Measurements from ENCODE around the gene RPS6KA4. TPM values are rescaled to one million over a fixed set of nuclear protein-coding genes. Genes with fewer than 3 reads are reported as not detected.

Gene RPS6KA4
- total and polyA plus RNA-seq, 2 of the 13 experiments (the other 11 are each of a cell fraction or from before 2014, with no cell fraction given), result 8.9 to 14.2 TPM

DNA sequence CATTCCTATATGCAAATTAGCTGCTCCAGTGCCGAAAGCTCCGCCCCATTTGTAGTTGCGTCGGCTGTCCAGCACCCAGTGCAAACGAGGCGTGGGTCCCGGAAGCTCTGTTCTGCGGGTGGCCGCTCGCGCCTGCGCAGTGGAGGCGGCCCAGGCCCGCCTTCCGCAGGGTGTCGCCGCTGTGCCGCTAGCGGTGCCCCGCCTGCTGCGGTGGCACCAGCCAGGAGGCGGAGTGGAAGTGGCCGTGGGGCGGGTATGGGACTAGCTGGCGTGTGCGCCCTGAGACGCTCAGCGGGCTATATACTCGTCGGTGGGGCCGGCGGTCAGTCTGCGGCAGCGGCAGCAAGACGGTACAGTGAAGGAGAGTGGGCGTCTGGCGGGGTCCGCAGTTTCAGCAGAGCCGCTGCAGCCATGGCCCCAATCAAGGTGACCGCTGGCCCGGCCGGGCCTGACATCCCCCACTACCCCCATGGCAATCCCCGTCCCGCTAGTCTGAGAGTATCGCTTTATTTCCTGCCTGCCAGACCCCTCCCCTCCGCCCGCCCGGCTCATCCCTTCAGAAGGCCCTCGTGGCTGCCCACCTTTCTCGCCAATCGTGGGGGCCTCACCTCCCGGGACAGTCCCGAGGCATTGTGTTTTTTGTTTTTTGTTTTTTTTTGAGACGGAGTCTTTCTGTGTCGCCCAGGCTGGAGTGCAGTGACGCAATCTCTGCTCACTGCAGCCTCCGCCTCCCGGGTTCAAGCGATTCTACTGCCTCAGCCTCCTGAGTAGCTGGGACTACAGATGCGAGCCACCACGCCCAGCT is 40.8 kb upstream of the RPS6KA4 start, which contains the start of gene PRDX5 (continued):
- no peak for TF ChIP-seq ZNF124 (CRISPR knock-in tag; IDR thresholded peaks at IDR 0.05)
- no peak for TF ChIP-seq CHD2 (IDR thresholded peaks at IDR 0.05; ENCODE audit: low read depth, low read length)
- TF ChIP-seq FOXC1 (CRISPR knock-in tag; IDR thresholded peaks at IDR 0.05; ENCODE audit: borderline replicate concordance), result peak; percentile 76
- TF ChIP-seq FOXM1 (CRISPR knock-in tag; IDR thresholded peaks at IDR 0.05), result 0 out of 2 replicates have a peak, but pooled peaks have one; percentile 21
- TF ChIP-seq, protein P1, sequence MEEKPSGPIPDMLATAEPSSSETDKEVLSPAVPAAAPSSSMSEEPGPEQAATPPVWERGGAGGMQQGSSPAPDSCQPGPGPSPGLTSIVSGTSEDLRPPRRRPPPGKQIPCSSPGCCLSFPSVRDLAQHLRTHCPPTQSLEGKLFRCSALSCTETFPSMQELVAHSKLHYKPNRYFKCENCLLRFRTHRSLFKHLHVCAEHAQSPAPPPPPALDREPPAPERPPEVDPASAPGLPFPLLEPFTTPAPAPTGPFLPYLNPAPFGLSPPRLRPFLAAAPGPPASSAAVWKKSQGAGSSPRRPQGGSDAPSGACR (CRISPR knock-in tag; IDR thresholded peaks at IDR 0.05), result peak; percentile 77; the same call in 1 of the 2 replicates
- TF ChIP-seq, protein P2, sequence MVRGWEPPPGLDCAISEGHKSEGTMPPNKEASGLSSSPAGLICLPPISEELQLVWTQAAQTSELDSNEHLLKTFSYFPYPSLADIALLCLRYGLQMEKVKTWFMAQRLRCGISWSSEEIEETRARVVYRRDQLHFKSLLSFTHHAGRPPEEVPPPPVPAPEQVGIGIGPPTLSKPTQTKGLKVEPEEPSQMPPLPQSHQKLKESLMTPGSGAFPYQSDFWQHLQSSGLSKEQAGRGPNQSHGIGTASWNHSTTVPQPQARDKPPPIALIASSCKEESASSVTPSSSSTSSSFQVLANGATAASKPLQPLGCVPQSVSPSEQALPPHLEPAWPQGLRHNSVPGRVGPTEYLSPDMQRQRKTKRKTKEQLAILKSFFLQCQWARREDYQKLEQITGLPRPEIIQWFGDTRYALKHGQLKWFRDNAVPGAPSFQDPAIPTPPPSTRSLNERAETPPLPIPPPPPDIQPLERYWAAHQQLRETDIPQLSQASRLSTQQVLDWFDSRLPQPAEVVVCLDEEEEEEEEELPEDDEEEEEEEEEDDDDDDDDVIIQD (CRISPR knock-in tag; IDR thresholded peaks at IDR 0.05; ENCODE audit: low read depth), result no peak
- no peak for TF ChIP-seq PHB2 (IDR thresholded peaks at IDR 0.05; ENCODE audit: partially characterized antibody)
- no peak for TF ChIP-seq NFYC (CRISPR knock-in tag; IDR thresholded peaks at IDR 0.05)
- TF ChIP-seq, protein P3, sequence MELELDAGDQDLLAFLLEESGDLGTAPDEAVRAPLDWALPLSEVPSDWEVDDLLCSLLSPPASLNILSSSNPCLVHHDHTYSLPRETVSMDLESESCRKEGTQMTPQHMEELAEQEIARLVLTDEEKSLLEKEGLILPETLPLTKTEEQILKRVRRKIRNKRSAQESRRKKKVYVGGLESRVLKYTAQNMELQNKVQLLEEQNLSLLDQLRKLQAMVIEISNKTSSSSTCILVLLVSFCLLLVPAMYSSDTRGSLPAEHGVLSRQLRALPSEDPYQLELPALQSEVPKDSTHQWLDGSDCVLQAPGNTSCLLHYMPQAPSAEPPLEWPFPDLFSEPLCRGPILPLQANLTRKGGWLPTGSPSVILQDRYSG (CRISPR knock-in tag; IDR thresholded peaks at IDR 0.05), result peak; percentile 45; the same call in 1 of the 2 replicates
- TF ChIP-seq, protein P4, sequence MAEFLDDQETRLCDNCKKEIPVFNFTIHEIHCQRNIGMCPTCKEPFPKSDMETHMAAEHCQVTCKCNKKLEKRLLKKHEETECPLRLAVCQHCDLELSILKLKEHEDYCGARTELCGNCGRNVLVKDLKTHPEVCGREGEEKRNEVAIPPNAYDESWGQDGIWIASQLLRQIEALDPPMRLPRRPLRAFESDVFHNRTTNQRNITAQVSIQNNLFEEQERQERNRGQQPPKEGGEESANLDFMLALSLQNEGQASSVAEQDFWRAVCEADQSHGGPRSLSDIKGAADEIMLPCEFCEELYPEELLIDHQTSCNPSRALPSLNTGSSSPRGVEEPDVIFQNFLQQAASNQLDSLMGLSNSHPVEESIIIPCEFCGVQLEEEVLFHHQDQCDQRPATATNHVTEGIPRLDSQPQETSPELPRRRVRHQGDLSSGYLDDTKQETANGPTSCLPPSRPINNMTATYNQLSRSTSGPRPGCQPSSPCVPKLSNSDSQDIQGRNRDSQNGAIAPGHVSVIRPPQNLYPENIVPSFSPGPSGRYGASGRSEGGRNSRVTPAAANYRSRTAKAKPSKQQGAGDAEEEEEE (CRISPR knock-in tag; IDR thresholded peaks at IDR 0.05; ENCODE audit: borderline replicate concordance), result 0 out of 2 replicates have a peak, but pooled peaks have one; percentile 53
- TF ChIP-seq, protein P5, sequence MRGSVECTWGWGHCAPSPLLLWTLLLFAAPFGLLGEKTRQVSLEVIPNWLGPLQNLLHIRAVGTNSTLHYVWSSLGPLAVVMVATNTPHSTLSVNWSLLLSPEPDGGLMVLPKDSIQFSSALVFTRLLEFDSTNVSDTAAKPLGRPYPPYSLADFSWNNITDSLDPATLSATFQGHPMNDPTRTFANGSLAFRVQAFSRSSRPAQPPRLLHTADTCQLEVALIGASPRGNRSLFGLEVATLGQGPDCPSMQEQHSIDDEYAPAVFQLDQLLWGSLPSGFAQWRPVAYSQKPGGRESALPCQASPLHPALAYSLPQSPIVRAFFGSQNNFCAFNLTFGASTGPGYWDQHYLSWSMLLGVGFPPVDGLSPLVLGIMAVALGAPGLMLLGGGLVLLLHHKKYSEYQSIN (CRISPR knock-in tag; IDR thresholded peaks at IDR 0.05; ENCODE audit: borderline replicate concordance), result no peak
- TF ChIP-seq ZKSCAN5 (CRISPR knock-in tag; IDR thresholded peaks at IDR 0.05), result no peak
- TF ChIP-seq ZNF883 (CRISPR knock-in tag; IDR thresholded peaks at IDR 0.05; ENCODE audit: not compliant biosample characterization), result peak; percentile 59
- TF ChIP-seq, protein P6, sequence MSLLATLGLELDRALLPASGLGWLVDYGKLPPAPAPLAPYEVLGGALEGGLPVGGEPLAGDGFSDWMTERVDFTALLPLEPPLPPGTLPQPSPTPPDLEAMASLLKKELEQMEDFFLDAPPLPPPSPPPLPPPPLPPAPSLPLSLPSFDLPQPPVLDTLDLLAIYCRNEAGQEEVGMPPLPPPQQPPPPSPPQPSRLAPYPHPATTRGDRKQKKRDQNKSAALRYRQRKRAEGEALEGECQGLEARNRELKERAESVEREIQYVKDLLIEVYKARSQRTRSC (CRISPR knock-in tag; IDR thresholded peaks at IDR 0.05; ENCODE audit: low read depth), result 0 out of 2 replicates have a peak, but pooled peaks have one; percentile 46
- TF ChIP-seq THYN1 (CRISPR knock-in tag; IDR thresholded peaks at IDR 0.05; ENCODE audit: borderline replicate concordance, low read depth), result no peak
- no peak for TF ChIP-seq SRSF1 (optimal IDR thresholded peaks at IDR 0.05; ENCODE audit: low read depth, low read length)
- peak; percentile 34 for TF ChIP-seq ETV5 (CRISPR knock-in tag; IDR thresholded peaks at IDR 0.05; ENCODE audit: borderline replicate concordance)
